Activated naive CD8-positive, alpha-beta T cell (primary cell): Measurements from ENCODE around the gene ARSG.

ENCODE experiments used
- H3K27ac Mint-ChIP-seq: one replicate; pipeline ENCODE4 v1.8.0; 2021; ENCODE audit warnings: mixed read lengths
- H3K27me3 Mint-ChIP-seq: one replicate; pipeline ENCODE4 v1.8.0; 2021; ENCODE audit warnings: mixed read lengths
- H3K36me3 Mint-ChIP-seq: one replicate; pipeline ENCODE4 v1.8.0; 2021; ENCODE audit warnings: mixed read lengths
- H3K4me1 Mint-ChIP-seq: one replicate; pipeline ENCODE4 v1.8.0; 2021; ENCODE audit warnings: low read depth, mixed read lengths
- H3K4me3 Mint-ChIP-seq: one replicate; pipeline ENCODE4 v1.8.0; 2021; ENCODE audit warnings: mild to moderate bottlenecking, mixed read lengths
- H3K9me3 Mint-ChIP-seq: one replicate; pipeline ENCODE4 v1.8.0; 2021; ENCODE audit warnings: low read depth, mixed read lengths

Gene ARSG

GRCh38 chr17:68293490-68294195, 2.3 kb downstream of the ARSG start:
- no peak overlapping the region for H3K4me3 Mint-ChIP-seq
- H3K4me1 Mint-ChIP-seq: peaks cover 70% of the 10 kb centered on the region

GRCh38 chr17:68294196-68294555, 2.9 kb downstream of the ARSG start:
- Mint-ChIP-seq H3K27ac (no peak overlapping the region), H3K4me1 (peaks cover 66% of the 10 kb centered on the region), H3K9me3 (no peaks in the 10 kb centered on the region), H3K36me3 (no peaks in the 10 kb centered on the region), H3K27me3 (no peaks in the 10 kb centered on the region), H3K4me3 (no peak overlapping the region)

More at GRCh38 chr17:68293490-68294195, 2.3 kb downstream of the ARSG start:
- Mint-ChIP-seq H3K27ac (no peak overlapping the region), H3K36me3 (no peaks in the 10 kb centered on the region), H3K27me3 (no peaks in the 10 kb centered on the region), H3K9me3 (no peaks in the 10 kb centered on the region)

- no peaks in the 10 kb centered on the region for H3K36me3 Mint-ChIP-seq
- H3K9me3 Mint-ChIP-seq: no peaks in the 10 kb centered on the region
- peaks cover 66% of the 10 kb centered on the region for H3K4me1 Mint-ChIP-seq
- H3K27ac Mint-ChIP-seq: no peak overlapping the region
- H3K27me3 Mint-ChIP-seq: no peaks in the 10 kb centered on the region
- peak overlapping the region; percentile 49 for H3K4me3 Mint-ChIP-seq
Observed at GRCh38 chr17:68294617-68295016, 3.3 kb downstream of the ARSG start.

GRCh38 chr17:68295086-68295485, 3.8 kb downstream of the ARSG start:
- Mint-ChIP-seq H3K36me3 (no peaks in the 10 kb centered on the region), H3K4me3 (peak overlapping the region; percentile 49), H3K27ac (no peak overlapping the region), H3K4me1 (peaks cover 62% of the 10 kb centered on the region), H3K27me3 (no peaks in the 10 kb centered on the region), H3K9me3 (no peaks in the 10 kb centered on the region)

GRCh38 chr17:68296217-68297191, 5.2 kb downstream of the ARSG start:
- Mint-ChIP-seq H3K27ac (peak overlapping the region; percentile 55), H3K4me3 (peak overlapping the region; percentile 68), H3K4me1 (peaks cover 58% of the 10 kb centered on the region), H3K27me3 (no peaks in the 10 kb centered on the region), H3K36me3 (no peaks in the 10 kb centered on the region), H3K9me3 (no peaks in the 10 kb centered on the region)

GRCh38 chr17:68297195-68297594, 5.9 kb downstream of the ARSG start:
- Mint-ChIP-seq H3K4me1 (peaks cover 63% of the 10 kb centered on the region), H3K27me3 (no peaks in the 10 kb centered on the region), H3K27ac (peak overlapping the region; percentile 55), H3K4me3 (peak overlapping the region; percentile 68), H3K9me3 (no peaks in the 10 kb centered on the region), H3K36me3 (peaks cover 2% of the 10 kb centered on the region)

DNA sequence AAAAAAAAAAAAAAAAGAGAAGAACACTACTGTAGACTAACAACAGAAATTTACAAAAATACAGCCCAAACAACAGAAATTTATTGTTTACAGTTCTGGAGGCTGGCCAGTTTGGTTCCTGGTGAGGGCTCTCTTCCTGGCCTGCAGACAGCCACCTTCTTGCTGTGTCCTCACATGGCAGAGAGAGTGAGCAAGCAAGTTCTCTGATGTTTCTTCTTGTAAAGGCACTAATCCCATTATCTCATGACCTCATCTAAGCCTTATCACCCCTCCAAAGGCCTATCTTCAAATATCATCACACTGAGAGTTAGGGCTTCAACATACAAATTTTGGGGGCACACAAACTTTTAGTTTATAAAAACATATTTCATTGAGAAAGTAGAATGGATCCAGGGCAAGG, 7.3 kb downstream of the ARSG start:
- Mint-ChIP-seq H3K36me3 (peaks cover 2% of the 10 kb centered on the region), H3K9me3 (no peaks in the 10 kb centered on the region), H3K4me3 (no peak overlapping the region), H3K4me1 (peaks cover 56% of the 10 kb centered on the region), H3K27me3 (no peaks in the 10 kb centered on the region), H3K27ac (no peak overlapping the region)

DNA sequence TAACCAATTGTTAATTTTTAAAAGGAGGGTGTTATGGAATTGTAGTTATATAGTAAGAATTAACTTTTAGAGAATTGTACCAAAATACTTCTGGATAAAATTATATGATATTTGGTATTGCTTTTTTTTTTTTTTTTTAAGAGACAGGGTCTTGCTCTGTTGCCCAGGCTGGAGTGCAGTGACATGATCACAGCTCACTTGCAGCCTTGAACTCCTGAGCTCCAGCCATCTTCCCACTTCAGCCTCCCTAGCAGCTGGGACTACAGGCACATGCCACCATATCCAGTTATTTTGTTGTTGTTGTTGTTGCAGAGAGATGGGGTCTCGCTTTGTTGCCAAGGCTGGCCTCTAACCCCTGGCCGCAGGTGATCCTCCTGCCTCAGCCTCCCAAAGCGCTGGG, 8.5 kb downstream of the ARSG start:
- no peak overlapping the region for H3K4me3 Mint-ChIP-seq
- H3K4me1 Mint-ChIP-seq: peaks cover 48% of the 10 kb centered on the region
- H3K27me3 Mint-ChIP-seq: no peaks in the 10 kb centered on the region

GRCh38 chr17:68301438-68301959, 10.2 kb downstream of the ARSG start:
- no peaks in the 10 kb centered on the region for H3K9me3 Mint-ChIP-seq
- no peaks in the 10 kb centered on the region for H3K27me3 Mint-ChIP-seq
- H3K27ac Mint-ChIP-seq: no peak overlapping the region
- H3K4me3 Mint-ChIP-seq: no peak overlapping the region
- peaks cover 2% of the 10 kb centered on the region for H3K36me3 Mint-ChIP-seq
- peaks cover 38% of the 10 kb centered on the region for H3K4me1 Mint-ChIP-seq

More for the DNA sequence above, 8.5 kb downstream of the ARSG start:
- H3K9me3 Mint-ChIP-seq: no peaks in the 10 kb centered on the region
- no peak overlapping the region for H3K27ac Mint-ChIP-seq
- H3K36me3 Mint-ChIP-seq: peaks cover 2% of the 10 kb centered on the region

- Mint-ChIP-seq H3K27me3 (no peaks in the 10 kb centered on the region), H3K4me3 (no peak overlapping the region), H3K36me3 (peaks cover 4% of the 10 kb centered on the region), H3K27ac (no peak overlapping the region), H3K9me3 (no peaks in the 10 kb centered on the region), H3K4me1 (peaks cover 34% of the 10 kb centered on the region)
Observed at GRCh38 chr17:68302066-68302564, 10.8 kb downstream of the ARSG start.

- Mint-ChIP-seq H3K9me3 (no peaks in the 10 kb centered on the region), H3K4me1 (peaks cover 35% of the 10 kb centered on the region), H3K27me3 (no peaks in the 10 kb centered on the region), H3K36me3 (peaks cover 4% of the 10 kb centered on the region), H3K4me3 (no peak overlapping the region), H3K27ac (no peak overlapping the region)
Observed at GRCh38 chr17:68302666-68303065, 11.4 kb downstream of the ARSG start.

DNA sequence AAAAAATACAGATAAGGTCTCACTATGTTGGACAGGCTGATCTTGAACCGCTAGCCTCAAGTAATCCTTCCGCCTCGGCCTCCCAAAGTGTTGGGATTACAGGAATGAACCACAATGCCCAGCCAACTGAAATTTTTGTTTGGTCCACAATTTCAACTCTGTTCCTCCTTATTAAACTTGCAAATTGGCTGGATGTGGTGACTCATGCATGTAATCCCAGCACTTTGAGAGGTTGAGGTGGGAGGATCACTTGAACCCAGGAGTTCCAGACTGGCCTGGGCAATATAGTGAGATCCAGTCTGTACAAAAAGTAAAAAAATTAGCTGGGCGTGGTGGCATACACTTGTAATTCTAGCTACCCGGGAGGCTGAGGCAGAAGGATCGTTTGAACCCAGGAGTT, 13.4 kb downstream of the ARSG start:
- peaks cover 4% of the 10 kb centered on the region for H3K36me3 Mint-ChIP-seq
- H3K4me1 Mint-ChIP-seq: peaks cover 26% of the 10 kb centered on the region
- no peak overlapping the region for H3K4me3 Mint-ChIP-seq
- H3K27me3 Mint-ChIP-seq: no peaks in the 10 kb centered on the region
- H3K27ac Mint-ChIP-seq: no peak overlapping the region
- H3K9me3 Mint-ChIP-seq: no peaks in the 10 kb centered on the region

DNA sequence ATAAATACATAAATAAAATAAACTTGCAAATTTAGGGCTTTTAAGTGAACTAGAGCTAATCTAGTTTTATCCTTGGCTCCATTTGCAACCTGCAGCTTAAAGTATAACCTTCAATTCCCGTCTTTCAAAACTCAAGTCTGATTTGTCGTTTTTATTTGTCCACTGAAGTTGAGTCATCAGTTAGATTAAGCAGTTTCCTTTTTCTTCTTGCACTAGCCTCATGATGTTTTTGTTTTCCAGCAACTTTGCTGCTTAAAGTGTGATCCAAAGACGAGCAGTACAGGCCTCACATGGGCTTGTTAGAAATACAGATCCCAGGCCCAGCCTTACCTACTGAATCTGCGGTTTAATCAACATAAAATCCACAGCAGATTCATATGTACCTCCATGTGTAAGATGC, 13.8 kb downstream of the ARSG start:
- H3K9me3 Mint-ChIP-seq: no peaks in the 10 kb centered on the region
- no peaks in the 10 kb centered on the region for H3K27me3 Mint-ChIP-seq
- no peak overlapping the region for H3K27ac Mint-ChIP-seq
- H3K36me3 Mint-ChIP-seq: peaks cover 4% of the 10 kb centered on the region
- peaks cover 30% of the 10 kb centered on the region for H3K4me1 Mint-ChIP-seq
- H3K4me3 Mint-ChIP-seq: no peak overlapping the region

DNA sequence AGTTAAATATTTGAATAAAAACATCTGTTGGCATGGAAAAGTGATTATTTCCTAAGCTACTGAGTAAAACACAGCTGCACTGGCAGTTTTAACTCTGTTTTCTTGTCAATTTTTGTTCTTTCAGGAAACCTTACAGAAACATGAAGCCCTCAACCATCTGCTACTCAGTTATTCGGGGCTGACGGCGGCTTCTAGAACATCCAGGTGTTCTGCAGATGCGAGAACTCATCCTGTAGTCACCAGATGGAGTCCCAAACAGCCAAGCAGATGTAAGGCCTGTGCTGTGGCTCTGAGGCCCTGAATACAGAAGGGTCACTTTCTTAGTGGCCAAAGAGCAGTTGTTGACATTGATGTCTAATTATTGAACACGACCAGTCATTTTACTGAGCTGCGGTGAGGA, 15.5 kb downstream of the ARSG start:
- peaks cover 40% of the 10 kb centered on the region for H3K4me1 Mint-ChIP-seq
- no peak overlapping the region for H3K27ac Mint-ChIP-seq
- H3K36me3 Mint-ChIP-seq: peaks cover 5% of the 10 kb centered on the region

DNA sequence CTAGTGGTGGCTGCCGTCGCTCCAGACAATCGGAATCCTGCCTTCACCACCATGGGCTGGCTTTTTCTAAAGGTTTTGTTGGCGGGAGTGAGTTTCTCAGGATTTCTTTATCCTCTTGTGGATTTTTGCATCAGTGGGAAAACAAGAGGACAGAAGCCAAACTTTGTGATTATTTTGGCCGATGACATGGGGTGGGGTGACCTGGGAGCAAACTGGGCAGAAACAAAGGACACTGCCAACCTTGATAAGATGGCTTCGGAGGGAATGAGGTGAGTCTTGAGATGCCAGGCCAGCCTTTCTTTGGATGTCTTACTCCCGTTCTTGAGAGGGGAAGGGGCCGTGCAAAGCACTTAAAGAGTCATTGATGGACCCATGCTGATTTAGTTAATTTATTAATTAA, 16.1 kb downstream of the ARSG start:
- H3K27ac Mint-ChIP-seq: no peak overlapping the region
- H3K36me3 Mint-ChIP-seq: peaks cover 5% of the 10 kb centered on the region
- H3K27me3 Mint-ChIP-seq: no peaks in the 10 kb centered on the region
- no peak overlapping the region for H3K4me3 Mint-ChIP-seq
- H3K4me1 Mint-ChIP-seq: peaks cover 41% of the 10 kb centered on the region
- no peaks in the 10 kb centered on the region for H3K9me3 Mint-ChIP-seq

More for the DNA sequence above, 15.5 kb downstream of the ARSG start:
- H3K4me3 Mint-ChIP-seq: no peak overlapping the region
- no peaks in the 10 kb centered on the region for H3K27me3 Mint-ChIP-seq
- no peaks in the 10 kb centered on the region for H3K9me3 Mint-ChIP-seq
